A673 (cell line): ENCODE results near the gene SRPX2. TPM values are rescaled to one million over a fixed set of nuclear protein-coding genes. Genes with fewer than 3 reads are reported as not detected.

Experiments used
- BruUV-seq: library from RNA; stranded (reverse); fragments of 400-500 nt; replicated peaks from 2 replicates; lab custom pipeline; 2021; lab: Mats Ljungman, UMichigan
- CTCF ChIA-PET: fragments of 300-600 bp; sonication (Branson Sonifier 250); formaldehyde crosslinking; loops from one replicate; lab custom pipeline; 2022; ENCODE audit warnings: antibody characterized with exemption; lab: Charles Lee
- POLR2A ChIA-PET: fragments of 300-600 bp; sonication (Branson Sonifier 250); formaldehyde crosslinking; loops from one replicate; lab custom pipeline; 2022; ENCODE audit warnings: antibody characterized with exemption; ENCODE audit not compliant: low non-redundant PET; lab: Charles Lee
- DNase-seq: peaks from one replicate; pipeline ENCODE4 v3.0.0-alpha.2; 2015; ENCODE audit warnings: low spot score
- H3K27ac ChIP-seq: fragments of 200-600 bp; sonication (generic); 2 replicates; pipeline ENCODE4 v1.5.1; 2016; ENCODE audit warnings: mixed run types, low read depth, mild to moderate bottlenecking, mixed read lengths, antibody characterized with exemption, low read length; ENCODE audit not compliant: poor library complexity, severe bottlenecking
- H3K27me3 ChIP-seq: fragments of 200-600 bp; sonication (generic); replicated peaks from 2 replicates; pipeline ENCODE4 v1.6.1; 2017; ENCODE audit warnings: mixed run types, low read depth, mild to moderate bottlenecking, mixed read lengths, antibody characterized with exemption, low read length; ENCODE audit not compliant: insufficient read depth, poor library complexity
- H3K36me3 ChIP-seq: fragments of 200-600 bp; sonication (generic); 2 replicates; pipeline ENCODE4 v1.6.1; 2016; ENCODE audit warnings: mixed run types, mild to moderate bottlenecking, mixed read lengths, antibody characterized with exemption, low read length; ENCODE audit not compliant: insufficient read depth, poor library complexity, severe bottlenecking
- H3K4me1 ChIP-seq: fragments of 200-600 bp; sonication (generic); 2 replicates; pipeline ENCODE4 v1.6.1; 2017; ENCODE audit warnings: mixed run types, mild to moderate bottlenecking, mixed read lengths, antibody characterized with exemption, low read length; ENCODE audit not compliant: insufficient read depth, poor library complexity, severe bottlenecking
- H3K4me3 ChIP-seq: fragments of 200-600 bp; sonication (generic); 2 replicates; pipeline ENCODE4 v1.5.1; 2016; ENCODE audit warnings: low read depth, mixed run types, mild to moderate bottlenecking, mixed read lengths, low read length; ENCODE audit not compliant: poor library complexity, severe bottlenecking
- H3K9me3 ChIP-seq: fragments of 200-600 bp; sonication (generic); 2 replicates; pipeline ENCODE4 v1.6.1; 2016; ENCODE audit warnings: mixed run types, low read depth, mild to moderate bottlenecking, mixed read lengths, antibody characterized with exemption, low read length; ENCODE audit not compliant: poor library complexity, severe bottlenecking
- CTCF ChIP-seq: fragments of 300-800, 200-600 bp; sonication (generic); conservative IDR thresholded peaks from 2 replicates; pipeline ENCODE4 v1.5.1; 2017; ENCODE audit warnings: low read depth, mild to moderate bottlenecking, antibody characterized with exemption, low read length, moderate library complexity, mixed read lengths
- EZH2 ChIP-seq: fragments of 200-600 bp; sonication (generic); IDR thresholded peaks from 2 replicates; pipeline ENCODE4 v1.6.1; 2017; ENCODE audit warnings: borderline replicate concordance, low read depth, mild to moderate bottlenecking, mixed read lengths, antibody characterized with exemption, low read length; ENCODE audit not compliant: poor library complexity, severe bottlenecking
- intact Hi-C: fragments of 100-400 bp; cut with micrococcal nuclease; formaldehyde crosslinking; loops from one replicate; pipeline ENCODE4 v1.10.0; 2022; ENCODE audit not compliant: unreplicated experiment
- total RNA-seq: library from RNA; stranded (reverse); gene quantifications from 2 replicates; pipeline ENCODE4 v1.2.3, GENCODE V29; 2021

SRPX2 gene
- total RNA-seq, 1 experiment from 2014 or later = 12.3 TPM

GRCh38 chrX:100623001-100623400, 21.0 kb upstream of the SRPX2 start:
- POLR2A ChIA-PET = interaction anchor here (0.5 kb wide), 1 partner anchor 9 kb away, joined by 4 read pairs; no protein-coding TSS in a partner anchor
- no peak overlapping the region for H3K4me3 ChIP-seq
- H3K27me3 ChIP-seq = no peaks in the 10 kb centered on the region
- TF ChIP-seq EZH2 (no peak), CTCF (no peak)
- no TSS peak for BruUV-seq
- H3K27ac ChIP-seq = no peak overlapping the region
- no peaks in the 10 kb centered on the region for H3K4me1 ChIP-seq
- no peaks in the 10 kb centered on the region for H3K36me3 ChIP-seq
- intact Hi-C loops = no loop called here
- H3K9me3 ChIP-seq = no peaks in the 10 kb centered on the region
- DNase-seq = no peak
- CTCF ChIA-PET = no interaction called here

DNA sequence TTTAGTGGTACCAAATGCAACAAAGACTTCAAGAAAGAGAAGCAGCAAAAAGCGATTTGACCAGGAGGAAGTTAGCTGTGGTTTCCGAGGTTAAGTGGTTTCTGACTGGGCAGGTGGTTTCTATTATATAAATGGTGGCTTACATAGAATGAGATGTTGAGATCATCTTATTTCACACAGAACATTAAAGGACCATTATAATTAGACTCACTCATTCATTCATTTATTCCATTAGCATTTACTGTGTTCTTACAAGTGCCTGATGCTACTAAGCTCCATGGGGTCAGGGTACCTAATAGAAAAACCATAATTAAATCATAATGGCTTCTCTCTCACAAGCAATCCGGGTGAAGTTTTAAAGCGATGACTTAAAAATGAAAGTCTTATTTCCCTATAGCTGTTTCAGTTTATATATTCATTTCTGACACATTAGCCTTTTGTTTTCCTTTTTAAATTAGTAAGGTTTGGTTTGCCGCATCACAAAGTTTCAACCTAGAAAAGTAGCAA, 18.0 kb upstream of the SRPX2 start:
- H3K4me3 ChIP-seq = no peak overlapping the region
- H3K36me3 ChIP-seq = no peaks in the 10 kb centered on the region
- BruUV-seq = no TSS peak
- H3K4me1 ChIP-seq = no peaks in the 10 kb centered on the region
- ChIA-PET CTCF (no interaction called here), POLR2A (no interaction called here)
- H3K27ac ChIP-seq = no peak overlapping the region
- intact Hi-C loops = no loop called here
- DNase-seq = no peak
- H3K27me3 ChIP-seq = no peaks in the 10 kb centered on the region
- no peaks in the 10 kb centered on the region for H3K9me3 ChIP-seq
- TF ChIP-seq EZH2 (no peak), CTCF (no peak)

DNA sequence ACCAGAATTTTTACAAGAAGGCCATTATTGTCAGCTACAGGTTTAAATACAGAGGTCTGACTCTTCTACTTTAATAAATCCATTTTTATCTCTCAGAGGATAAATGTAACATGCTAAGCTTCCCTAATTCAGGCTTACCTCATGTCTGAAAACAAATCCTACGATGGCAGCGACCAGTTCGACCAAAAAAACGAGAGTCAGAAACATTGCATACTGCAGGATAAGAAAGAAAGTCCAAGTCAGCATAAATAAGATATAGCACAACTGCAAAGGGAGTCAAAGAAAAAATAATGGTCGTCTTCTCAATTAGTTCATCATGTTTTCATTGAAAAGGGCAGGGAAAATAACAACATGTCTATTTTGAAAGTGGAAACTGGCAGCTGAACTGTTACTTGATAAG, 9.0 kb upstream of the SRPX2 start:
- Histone ChIP-seq H3K4me1 (no peaks in the 10 kb centered on the region), H3K36me3 (no peaks in the 10 kb centered on the region), H3K27ac (no peak overlapping the region), H3K27me3 (no peaks in the 10 kb centered on the region), H3K4me3 (no peak overlapping the region), H3K9me3 (no peaks in the 10 kb centered on the region)
- no TSS peak for BruUV-seq
- ChIA-PET CTCF (no interaction called here), POLR2A (no interaction called here)
- TF ChIP-seq EZH2 (no peak), CTCF (no peak)
- DNase-seq = no peak
- intact Hi-C loops = no loop called here
